Nephron progenitor cell (in vitro differentiated cells): ENCODE results near the gene LRRFIP2.
"Not testable (repeated sequence)": the region's sequence is repeated elsewhere in the genome, so short reads cannot be mapped to it uniquely, and the experiment has no call there.

ENCODE experiments used
- DNase-seq: peaks from one replicate; pipeline ENCODE4 v3.0.0; 2021
- H3K27ac Mint-ChIP-seq: 2 replicates; pipeline ENCODE4 v1.8.0; 2021; ENCODE audit warnings: mild to moderate bottlenecking, moderate library complexity, mixed read lengths
- H3K27me3 Mint-ChIP-seq: 2 replicates; pipeline ENCODE4 v1.8.0; 2021; ENCODE audit warnings: mild to moderate bottlenecking, low read depth, mixed read lengths; ENCODE audit not compliant: poor library complexity
- H3K36me3 Mint-ChIP-seq: 2 replicates; pipeline ENCODE4 v1.8.0; 2021; ENCODE audit warnings: low read depth, mixed read lengths
- H3K4me1 Mint-ChIP-seq: 2 replicates; pipeline ENCODE4 v1.8.0; 2021; ENCODE audit warnings: mixed read lengths
- H3K4me3 Mint-ChIP-seq: 2 replicates; pipeline ENCODE4 v1.8.0; 2021; ENCODE audit warnings: mild to moderate bottlenecking, moderate library complexity, mixed read lengths
- H3K9me3 Mint-ChIP-seq: 2 replicates; pipeline ENCODE4 v1.8.0; 2021; ENCODE audit warnings: mild to moderate bottlenecking, moderate library complexity, mixed read lengths
- CTCF ChIP-seq: fragments of 200-600 bp; sonication (generic); IDR thresholded peaks from 2 replicates; pipeline ENCODE4 v1.5.0; 2021; ENCODE audit warnings: antibody characterized with exemption

The LRRFIP2 gene

GRCh38 chr3:37155782-37156181 lies 18.6 kb downstream of the LRRFIP2 start:
- no peak for TF ChIP-seq CTCF
- Mint-ChIP-seq H3K36me3 (peaks cover 73% of the 10 kb centered on the region), H3K27ac (no peak overlapping the region), H3K9me3 (no peaks in the 10 kb centered on the region), H3K4me3 (no peak overlapping the region), H3K27me3 (no peaks in the 10 kb centered on the region), H3K4me1 (peaks cover 5% of the 10 kb centered on the region)
- no peak for DNase-seq

DNA sequence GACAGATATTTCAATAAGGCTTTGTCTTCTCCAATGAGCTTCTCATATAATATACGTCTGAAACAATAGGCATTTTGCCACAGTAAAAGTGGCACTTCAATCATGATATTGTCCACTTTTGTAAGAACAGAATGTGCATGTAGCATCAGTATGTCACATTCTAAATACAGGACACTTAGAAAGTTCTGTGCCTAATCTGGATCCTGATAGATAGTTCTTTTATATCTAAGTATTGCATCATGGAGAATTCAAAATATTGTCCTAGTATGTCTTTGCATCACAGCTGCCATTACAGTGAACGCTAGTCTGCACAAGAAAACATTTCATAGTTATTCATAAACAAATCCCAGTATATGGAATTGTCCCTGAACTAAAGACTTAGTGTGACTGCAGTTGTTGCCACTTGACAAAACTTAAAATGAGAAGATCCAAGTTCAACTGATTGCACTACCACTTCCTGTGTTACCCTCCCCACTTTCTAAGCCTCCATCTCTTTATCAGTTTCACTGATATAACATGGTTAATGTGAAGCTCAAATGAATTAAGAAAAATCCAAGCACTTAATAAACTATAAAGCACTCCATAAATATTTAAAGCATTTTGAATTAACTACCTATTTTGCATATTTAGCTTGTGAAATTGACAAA lies 19.6 kb downstream of the LRRFIP2 start:
- Mint-ChIP-seq H3K27me3 (no peaks in the 10 kb centered on the region), H3K9me3 (no peaks in the 10 kb centered on the region), H3K4me1 (no peaks in the 10 kb centered on the region), H3K4me3 (no peak overlapping the region), H3K36me3 (peaks cover 66% of the 10 kb centered on the region), H3K27ac (peak overlapping the region; percentile 64)
- no peak for TF ChIP-seq CTCF
- DNase-seq = no peak

DNA sequence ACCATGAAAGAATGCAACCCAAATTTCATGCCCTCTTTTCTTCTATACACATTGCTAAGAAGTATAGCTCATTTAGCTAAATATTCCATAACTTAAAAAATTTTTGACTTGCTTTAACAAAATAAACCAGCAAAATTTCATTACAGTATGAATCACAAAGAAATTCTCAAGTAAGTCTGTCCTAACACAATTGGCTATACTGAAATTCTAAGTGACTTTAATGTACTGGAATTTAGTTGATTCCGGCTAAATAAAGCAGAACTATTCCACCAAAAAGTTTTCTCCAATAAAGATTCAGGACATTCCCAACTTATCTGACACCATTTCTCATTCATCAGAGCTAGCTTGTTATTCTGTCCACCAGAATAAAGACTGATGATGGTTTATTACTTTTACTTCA lies 23.8 kb downstream of the LRRFIP2 start:
- Mint-ChIP-seq H3K9me3 (no peaks in the 10 kb centered on the region), H3K27ac (no peak overlapping the region), H3K4me3 (no peak overlapping the region), H3K4me1 (no peaks in the 10 kb centered on the region), H3K27me3 (peaks cover 4% of the 10 kb centered on the region), H3K36me3 (peaks cover 74% of the 10 kb centered on the region)
- TF ChIP-seq CTCF = no peak
- DNase-seq = no peak

- H3K27ac Mint-ChIP-seq = no peak overlapping the region
- DNase-seq = no peak
- H3K36me3 Mint-ChIP-seq = peaks cover 66% of the 10 kb centered on the region
- H3K9me3 Mint-ChIP-seq = no peaks in the 10 kb centered on the region
- no peaks in the 10 kb centered on the region for H3K4me1 Mint-ChIP-seq
- no peak for TF ChIP-seq CTCF
- H3K4me3 Mint-ChIP-seq = no peak overlapping the region
- peaks cover 4% of the 10 kb centered on the region for H3K27me3 Mint-ChIP-seq
Measured at GRCh38 chr3:37149257-37149656, 25.1 kb downstream of the LRRFIP2 start.

GRCh38 chr3:37148208-37148607 lies 26.2 kb downstream of the LRRFIP2 start:
- Mint-ChIP-seq H3K27ac (no peak overlapping the region), H3K27me3 (peaks cover 4% of the 10 kb centered on the region), H3K4me1 (no peaks in the 10 kb centered on the region), H3K36me3 (peaks cover 55% of the 10 kb centered on the region), H3K4me3 (no peak overlapping the region), H3K9me3 (peaks cover under 1% of the 10 kb centered on the region)
- no peak for TF ChIP-seq CTCF
- DNase-seq = no peak

DNA sequence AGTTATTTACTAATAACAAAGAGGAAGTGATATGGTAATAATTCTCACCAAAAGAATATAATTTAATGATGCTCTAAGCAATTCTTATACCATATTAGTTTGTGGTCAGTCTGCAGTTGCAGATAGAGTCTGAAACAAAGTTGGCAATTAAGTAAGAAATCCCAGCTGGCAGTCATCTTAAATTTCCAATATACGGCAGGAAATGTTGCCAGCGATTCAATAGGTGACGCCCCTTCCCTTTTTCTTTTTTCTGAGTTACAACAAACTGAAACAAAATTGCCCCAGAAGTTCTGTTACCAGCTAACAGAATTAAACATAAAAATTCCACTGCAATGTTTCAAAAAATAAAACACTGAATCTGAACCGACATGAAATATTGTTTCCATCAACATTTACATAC lies 26.7 kb downstream of the LRRFIP2 start:
- H3K4me3 Mint-ChIP-seq = no peak overlapping the region
- H3K27me3 Mint-ChIP-seq = peaks cover 4% of the 10 kb centered on the region
- no peak for TF ChIP-seq CTCF
- peaks cover 5% of the 10 kb centered on the region for H3K9me3 Mint-ChIP-seq
- peaks cover 50% of the 10 kb centered on the region for H3K36me3 Mint-ChIP-seq
- no peak for DNase-seq
- no peaks in the 10 kb centered on the region for H3K4me1 Mint-ChIP-seq
- peak overlapping the region; percentile 71 for H3K27ac Mint-ChIP-seq

- not testable (repeated sequence) for H3K27me3 Mint-ChIP-seq, H3K4me1 Mint-ChIP-seq, H3K27ac Mint-ChIP-seq, H3K9me3 Mint-ChIP-seq, H3K4me3 Mint-ChIP-seq, DNase-seq
- H3K36me3 Mint-ChIP-seq = peaks cover 43% of the 10 kb centered on the region
Measured at GRCh38 chr3:37146927-37147326, 27.5 kb downstream of the LRRFIP2 start.
